Lower lobe of right lung (tissue), 2 donors: ENCODE results near the gene CYP8B1. TPM values are rescaled to one million over a fixed set of nuclear protein-coding genes. Genes with fewer than 3 reads are reported as not detected.

Source experiments
- ATAC-seq, 2 donors: fragments of 200-7000 bp; cut with Tn5 transposase; one replicate each; pipeline ENCODE4 v1.9.1; 2020 to 2022; ENCODE audit warnings: mild to moderate bottlenecking in 2 of 2, moderate library complexity in 2 of 2
- DNase-seq: peaks from one replicate; pipeline ENCODE4 v3.0.0-alpha.2; 2020
- H3K27ac ChIP-seq: fragments of 200-600 bp; one replicate; pipeline ENCODE4 v1.8.0; 2022
- H3K27me3 ChIP-seq: fragments of 200-600 bp; one replicate; pipeline ENCODE4 v1.8.0; 2022; ENCODE audit warnings: low read depth
- H3K36me3 ChIP-seq: fragments of 200-600 bp; one replicate; pipeline ENCODE4 v1.8.0; 2022; ENCODE audit warnings: mild to moderate bottlenecking
- H3K4me1 ChIP-seq: fragments of 200-600 bp; one replicate; pipeline ENCODE4 v1.8.0; 2022
- H3K4me3 ChIP-seq: fragments of 200-600 bp; one replicate; pipeline ENCODE4 v1.8.0; 2022; ENCODE audit warnings: mild to moderate bottlenecking
- H3K9me3 ChIP-seq: fragments of 200-600 bp; one replicate; pipeline ENCODE4 v1.8.0; 2022
- CTCF ChIP-seq: fragments of 200-600 bp; IDR thresholded peaks from one replicate; pipeline ENCODE4 v1.8.0; 2022; ENCODE audit warnings: antibody characterized with exemption, mild to moderate bottlenecking
- intact Hi-C: fragments of 100-400 bp; cut with DNase I; formaldehyde crosslinking; loops from one replicate; pipeline ENCODE4 v1.11.0; 2022
- total RNA-seq: library from RNA; stranded (reverse); fragmentation: NEBNext Ultra II Directional; extraction: Animal tissue kit (Norgen Biotek cat#: 25700); gene quantifications from one replicate; pipeline ENCODE4 v1.2.1, GENCODE V29; 2021
- donor health status: DM: no; HTN: yes; CAD: no; lungs with severe emphysema.

The CYP8B1 gene
- total RNA-seq, 1 donor from 2014 or later: not detected

- TF ChIP-seq CTCF: no peak
- H3K4me1 ChIP-seq: peaks cover 15% of the 10 kb centered on the region
- H3K9me3 ChIP-seq: no peaks in the 10 kb centered on the region
- ATAC-seq: no peak
- H3K27ac ChIP-seq: no peak overlapping the region
- H3K4me3 ChIP-seq: no peak overlapping the region
- no peaks in the 10 kb centered on the region for H3K27me3 ChIP-seq
- H3K36me3 ChIP-seq: no peaks in the 10 kb centered on the region
- intact Hi-C loops: no loop called here
- DNase-seq: no peak
Measured at GRCh38 chr3:42855219-42855546, 20.5 kb downstream of the CYP8B1 start.

DNA sequence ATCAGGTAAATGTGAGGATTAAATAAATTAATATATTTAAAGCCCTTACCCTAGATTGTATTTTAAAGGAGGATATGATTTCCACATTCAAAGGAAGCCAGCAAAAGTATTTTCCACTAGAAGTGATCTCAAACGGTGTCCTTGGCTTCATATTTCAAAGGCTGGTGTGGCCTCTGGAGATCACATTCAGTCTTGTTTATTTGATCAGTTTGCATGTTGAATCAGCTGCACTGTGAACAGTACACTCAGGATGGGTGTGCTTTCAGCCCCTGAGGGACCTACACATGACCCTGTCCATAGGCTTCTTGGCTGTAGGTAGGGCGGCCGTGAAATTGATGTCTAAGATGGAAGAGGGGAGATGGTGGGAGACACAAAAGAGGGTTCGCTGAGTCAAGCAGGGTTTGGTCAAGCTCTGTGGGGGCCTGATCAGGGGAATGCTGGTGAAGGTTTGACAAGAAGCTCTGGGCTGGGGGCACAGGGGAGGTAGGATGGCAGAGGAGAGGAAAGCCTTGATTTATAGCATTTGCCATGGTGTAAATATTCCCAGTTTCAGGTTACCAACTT lies 21.9 kb downstream of the CYP8B1 start:
- H3K4me1 ChIP-seq: peaks cover 15% of the 10 kb centered on the region
- ATAC-seq: no peak

DNA sequence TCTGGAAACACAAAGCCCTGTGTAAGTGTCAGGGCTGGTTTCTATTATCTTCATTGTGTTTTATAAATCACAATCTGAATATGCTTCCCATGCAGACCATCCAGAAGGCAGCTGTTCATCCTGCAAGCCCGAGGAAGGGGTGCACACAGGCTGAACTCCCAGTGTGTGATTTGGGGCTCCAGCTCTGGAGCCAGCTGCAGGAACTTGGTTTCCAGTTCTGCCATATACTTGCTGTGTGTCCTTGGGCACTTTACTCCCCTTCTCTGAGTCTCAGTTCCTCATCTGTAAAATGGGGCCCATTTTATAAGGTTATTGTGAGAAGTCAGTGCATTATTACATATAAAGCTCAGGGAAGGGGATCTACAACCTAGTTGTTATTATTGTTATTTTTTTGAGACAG lies 22.6 kb downstream of the CYP8B1 start:
- TF ChIP-seq CTCF: no peak
- Histone ChIP-seq H3K9me3 (no peaks in the 10 kb centered on the region), H3K4me1 (peaks cover 15% of the 10 kb centered on the region), H3K36me3 (no peaks in the 10 kb centered on the region), H3K4me3 (no peak overlapping the region), H3K27me3 (no peaks in the 10 kb centered on the region), H3K27ac (no peak overlapping the region)
- intact Hi-C loops: no loop called here
- DNase-seq: no peak
- ATAC-seq: no peak

More for the DNA sequence above, 21.9 kb downstream of the CYP8B1 start:
- intact Hi-C loops: no loop called here
- Histone ChIP-seq H3K27me3 (no peaks in the 10 kb centered on the region), H3K9me3 (no peaks in the 10 kb centered on the region), H3K36me3 (no peaks in the 10 kb centered on the region), H3K4me3 (no peak overlapping the region), H3K27ac (no peak overlapping the region)
- DNase-seq: no peak
- no peak for TF ChIP-seq CTCF

DNA sequence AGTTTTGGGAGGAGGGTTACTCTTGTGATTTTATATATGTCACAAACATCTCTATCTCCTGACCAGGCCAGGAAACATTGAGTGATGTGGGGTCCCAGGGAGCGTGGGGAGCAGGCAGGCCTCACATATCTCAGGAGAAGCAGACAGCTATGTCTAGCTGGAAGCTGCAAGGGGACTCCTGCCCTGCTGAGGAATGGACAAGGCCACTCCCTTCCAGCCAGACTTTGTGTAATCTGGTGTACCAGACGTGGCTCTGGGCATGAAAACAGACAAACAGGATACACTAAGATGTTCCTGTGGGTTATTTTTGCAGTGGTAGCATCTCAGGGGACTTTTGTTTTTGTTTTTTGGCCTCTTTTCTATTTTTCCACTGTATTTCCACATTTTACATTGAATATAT lies 23.2 kb downstream of the CYP8B1 start:
- Histone ChIP-seq H3K27me3 (no peaks in the 10 kb centered on the region), H3K36me3 (no peaks in the 10 kb centered on the region), H3K27ac (peak overlapping the region; percentile 60), H3K4me3 (no peak overlapping the region), H3K9me3 (no peaks in the 10 kb centered on the region), H3K4me1 (peaks cover 19% of the 10 kb centered on the region)
- TF ChIP-seq CTCF: no peak
- ATAC-seq (no peak), DNase-seq (no peak)
- intact Hi-C loops: no loop called here

DNA sequence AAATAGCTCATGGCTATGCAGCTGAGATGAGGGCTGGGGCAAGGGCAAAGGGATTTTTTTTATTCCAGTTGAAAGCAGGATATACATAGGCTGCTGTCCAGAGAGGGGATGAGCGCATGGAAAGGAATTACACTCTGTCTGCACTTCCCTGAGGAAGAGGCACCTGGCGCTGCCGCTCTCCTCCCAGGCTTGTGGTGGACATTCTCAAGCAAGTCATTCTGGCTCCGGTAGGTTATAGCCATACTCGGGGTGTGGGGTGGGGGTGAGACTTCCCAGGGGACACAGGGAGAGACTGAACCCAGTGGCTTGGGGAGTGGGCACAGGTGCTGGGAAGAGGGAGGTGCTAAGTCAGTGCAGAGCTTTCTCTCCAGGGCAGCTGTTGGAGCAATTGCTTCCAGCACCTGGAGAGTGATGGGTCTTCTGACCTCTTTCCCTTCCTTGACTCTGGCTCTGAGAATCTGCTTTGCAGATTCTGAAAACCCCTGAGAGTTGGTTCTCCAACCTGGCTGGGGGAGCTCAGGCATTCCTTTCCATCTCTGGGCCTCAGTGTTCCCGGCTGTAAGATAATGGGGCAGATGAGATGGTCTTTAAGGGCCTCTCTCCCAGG lies 24.3 kb downstream of the CYP8B1 start:
- intact Hi-C loops: no loop called here
- H3K4me1 ChIP-seq: peaks cover 31% of the 10 kb centered on the region
- H3K9me3 ChIP-seq: no peaks in the 10 kb centered on the region
- H3K36me3 ChIP-seq: no peaks in the 10 kb centered on the region
- no peak for TF ChIP-seq CTCF
- H3K27me3 ChIP-seq: no peaks in the 10 kb centered on the region
- H3K27ac ChIP-seq: no peak overlapping the region
- DNase-seq: no peak
- ATAC-seq: no peak
- no peak overlapping the region for H3K4me3 ChIP-seq
